Sigmoid colon (tissue), 7 donors: ENCODE data around the gene RSF1. TPM values are rescaled to one million over a fixed set of nuclear protein-coding genes. Genes with fewer than 3 reads are reported as not detected.

Experiments used
- DNase-seq: peaks from one replicate; pipeline ENCODE4 v3.0.0-alpha.2; 2019
- H3K27ac ChIP-seq, 4 donors: fragments of 200-600 bp; sonication (generic); one replicate each; pipeline ENCODE4 v1.5.1; 2016 to 2019; ENCODE audit warnings: mild to moderate bottlenecking in 1 of 4
- H3K27me3 ChIP-seq, 3 donors: fragments of 200-600 bp; sonication (generic); one replicate each; pipeline ENCODE4 v1.5.1; 2019; ENCODE audit warnings: mild to moderate bottlenecking in 1 of 3
- H3K36me3 ChIP-seq, 4 donors: fragments of 200-600 bp; sonication (generic); one replicate each; pipeline ENCODE4 v1.5.1; 2016 to 2019
- H3K4me1 ChIP-seq, 4 donors: fragments of 200-600 bp; sonication (generic); one replicate each; pipeline ENCODE4 v1.5.1; 2017 to 2019
- H3K4me3 ChIP-seq, 4 donors: fragments of 200-600 bp; sonication (generic); one replicate each; pipeline ENCODE4 v1.5.1; 2017 to 2019; ENCODE audit warnings: mild to moderate bottlenecking in 2 of 4, moderate library complexity in 1 of 4
- H3K9me3 ChIP-seq, 4 donors: fragments of 200-600 bp in 3 of 4; sonication (generic) in 3 of 4; one replicate each; pipeline versions ENCODE4 v1.5.1 to v1.6.1; 2013 to 2019
- CTCF ChIP-seq, 4 experiments: fragments of 450-650 bp in 3 of 4; fragments of 200-600 bp in 1 of 4; IDR thresholded peaks; one replicate each; pipeline ENCODE4 v1.5.1; 2016 to 2019; ENCODE audit warnings: antibody characterized with exemption in 4 of 4, mild to moderate bottlenecking in 3 of 4, moderate library complexity in 2 of 4
- EP300 ChIP-seq, 4 donors: sonication (generic); formaldehyde crosslinking; IDR thresholded peaks; one replicate each; pipeline ENCODE4 v1.6.1; 2017; ENCODE audit warnings: antibody characterized with exemption in 4 of 4
- POLR2A ChIP-seq, 2 donors: fragments of 450-650 bp; IDR thresholded peaks; one replicate each; pipeline ENCODE4 v1.6.1; 2016; ENCODE audit warnings: antibody characterized with exemption in 2 of 2, mild to moderate bottlenecking in 2 of 2, moderate library complexity in 2 of 2
- POLR2AphosphoS5 ChIP-seq, 4 donors: sonication (generic); formaldehyde crosslinking; IDR thresholded peaks; one replicate each; pipeline ENCODE4 v1.6.1; 2017; ENCODE audit warnings: antibody characterized with exemption in 4 of 4
- WGBS, 2 donors: extraction: QIAGEN DNeasy Blood & Tissue Kit; methylation state at CpG; one replicate each; pipeline ENCODE4 v1.1.7; 2013; 5-methylcytosine and 5-hydroxymethylcytosine counted together
- intact Hi-C: fragments of 100-400 bp; cut with DNase I; formaldehyde crosslinking; loops from one replicate; pipeline ENCODE4 v1.15.1; 2023
- polyA plus RNA-seq, 3 donors: library from polyadenylated mRNA; stranded (reverse); fragments of 200-250 nt; gene quantifications; one replicate each; pipeline ENCODE4 v1.2.3, GENCODE V29; 2013
- total RNA-seq, 4 donors: library from RNA; depleted of rRNA; stranded (reverse); fragments of >200 nt; gene quantifications; one replicate each; pipeline ENCODE4 v1.1.0, GENCODE V29; 2016
- donor health status: healthy with polysubstance abuse.
- donor health status: Bipolar disorder and iron deficiency.
- donor health status: healthy.

The RSF1 gene, protein sequence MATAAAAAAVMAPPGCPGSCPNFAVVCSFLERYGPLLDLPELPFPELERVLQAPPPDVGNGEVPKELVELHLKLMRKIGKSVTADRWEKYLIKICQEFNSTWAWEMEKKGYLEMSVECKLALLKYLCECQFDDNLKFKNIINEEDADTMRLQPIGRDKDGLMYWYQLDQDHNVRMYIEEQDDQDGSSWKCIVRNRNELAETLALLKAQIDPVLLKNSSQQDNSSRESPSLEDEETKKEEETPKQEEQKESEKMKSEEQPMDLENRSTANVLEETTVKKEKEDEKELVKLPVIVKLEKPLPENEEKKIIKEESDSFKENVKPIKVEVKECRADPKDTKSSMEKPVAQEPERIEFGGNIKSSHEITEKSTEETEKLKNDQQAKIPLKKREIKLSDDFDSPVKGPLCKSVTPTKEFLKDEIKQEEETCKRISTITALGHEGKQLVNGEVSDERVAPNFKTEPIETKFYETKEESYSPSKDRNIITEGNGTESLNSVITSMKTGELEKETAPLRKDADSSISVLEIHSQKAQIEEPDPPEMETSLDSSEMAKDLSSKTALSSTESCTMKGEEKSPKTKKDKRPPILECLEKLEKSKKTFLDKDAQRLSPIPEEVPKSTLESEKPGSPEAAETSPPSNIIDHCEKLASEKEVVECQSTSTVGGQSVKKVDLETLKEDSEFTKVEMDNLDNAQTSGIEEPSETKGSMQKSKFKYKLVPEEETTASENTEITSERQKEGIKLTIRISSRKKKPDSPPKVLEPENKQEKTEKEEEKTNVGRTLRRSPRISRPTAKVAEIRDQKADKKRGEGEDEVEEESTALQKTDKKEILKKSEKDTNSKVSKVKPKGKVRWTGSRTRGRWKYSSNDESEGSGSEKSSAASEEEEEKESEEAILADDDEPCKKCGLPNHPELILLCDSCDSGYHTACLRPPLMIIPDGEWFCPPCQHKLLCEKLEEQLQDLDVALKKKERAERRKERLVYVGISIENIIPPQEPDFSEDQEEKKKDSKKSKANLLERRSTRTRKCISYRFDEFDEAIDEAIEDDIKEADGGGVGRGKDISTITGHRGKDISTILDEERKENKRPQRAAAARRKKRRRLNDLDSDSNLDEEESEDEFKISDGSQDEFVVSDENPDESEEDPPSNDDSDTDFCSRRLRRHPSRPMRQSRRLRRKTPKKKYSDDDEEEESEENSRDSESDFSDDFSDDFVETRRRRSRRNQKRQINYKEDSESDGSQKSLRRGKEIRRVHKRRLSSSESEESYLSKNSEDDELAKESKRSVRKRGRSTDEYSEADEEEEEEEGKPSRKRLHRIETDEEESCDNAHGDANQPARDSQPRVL (N-terminal part only)
- total RNA-seq (10 to 100 TPM; 61.5 to 90.7 (median 75.6) TPM), polyA plus RNA-seq (10 to 100 TPM in 2 of 3 donors, 1 to 10 TPM in 1; 9.6 to 14.1 (median 10.2) TPM)

- intact Hi-C loops: loop anchor here (2.0 to 10.0 kb wide), 2 partner anchors 94 to 174 kb away; partner anchors contain the start of gene INTS4
- peak within 1 kb of the TSS; percentile 85 to 99 (median 98) for H3K27ac ChIP-seq
- no peak for TF ChIP-seq EP300 (IDR thresholded peaks at IDR 0.05)
- TF ChIP-seq POLR2A (IDR thresholded peaks at IDR 0.05): peak; percentile 75 to 81
- TF ChIP-seq POLR2AphosphoS5 (IDR thresholded peaks at IDR 0.05): peak; percentile 84 to 99 (median 88)
- TF ChIP-seq CTCF (IDR thresholded peaks at IDR 0.05): peak; percentile 28 to 62 (median 52)
- H3K4me3 ChIP-seq: peak within 1 kb of the TSS; percentile 64 to 100 (median 98)
- H3K9me3 ChIP-seq: no peaks in the 10 kb centered on the region
- DNase-seq: peak; percentile 99
- 0% methylated on average over 64 of the region's 64 CpGs for WGBS, 2 donors
- H3K27me3 ChIP-seq: no peaks in the 10 kb centered on the region
- no peaks in the 10 kb centered on the region for H3K36me3 ChIP-seq
- H3K4me1 ChIP-seq: peaks cover 0 to 68% (median 51%) of the 10 kb centered on the region in 4 donors
Observed at GRCh38 chr11:77820565-77821348, at the start of gene RSF1, which contains the start of gene AAMDC. TSS of gene RSF1 (minus strand) at chr11:77820722. CDS start at chr11:77820714, 8 bp downstream. TSS of gene AAMDC (plus strand) at chr11:77821144. CDS start at chr11:77842497, 21,353 bp downstream.

DNA sequence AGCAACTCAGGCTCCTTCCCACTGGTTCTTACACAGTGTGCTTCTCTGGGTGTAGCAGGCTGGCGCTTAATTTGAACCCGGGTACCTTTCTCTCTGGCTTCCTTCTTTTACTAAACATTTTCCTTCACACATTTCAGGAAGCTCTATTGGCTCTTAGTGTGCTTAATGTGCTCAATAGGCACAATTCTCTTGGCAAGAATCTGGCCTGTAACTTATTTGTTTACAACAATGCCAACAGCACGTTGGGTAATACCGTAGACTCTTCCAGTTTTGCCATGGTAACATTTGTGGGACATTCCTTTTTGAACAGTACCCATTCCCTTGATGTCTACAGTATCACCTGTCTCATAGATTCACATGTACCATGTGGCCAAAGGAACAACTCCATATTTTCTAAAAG lies 48.2 kb upstream of the RSF1 start:
- peaks cover 0 to 17% (median 0%) of the 10 kb centered on the region in 4 donors for H3K4me1 ChIP-seq
- intact Hi-C loops: no loop called here
- H3K27ac ChIP-seq: no peak overlapping the region
- no peak overlapping the region for H3K4me3 ChIP-seq
- 97% methylated on average over 4 of the region's 4 CpGs for WGBS, 2 donors
- DNase-seq: no peak
- H3K36me3 ChIP-seq: peaks cover 8 to 43% (median 10%) of the 10 kb centered on the region in 4 donors
- no peaks in the 10 kb centered on the region for H3K27me3 ChIP-seq
- no peak for TF ChIP-seq POLR2A (IDR thresholded peaks at IDR 0.05)
- TF ChIP-seq POLR2AphosphoS5 (IDR thresholded peaks at IDR 0.05): no peak
- TF ChIP-seq CTCF (IDR thresholded peaks at IDR 0.05): no peak
- no peak for TF ChIP-seq EP300 (IDR thresholded peaks at IDR 0.05)
- H3K9me3 ChIP-seq: no peaks in the 10 kb centered on the region

- no peak for DNase-seq
- Histone ChIP-seq H3K4me3 (no peak overlapping the region), H3K27ac (peak overlapping the region in 1 of 4 donors; percentile 2), H3K36me3 (peaks cover 0 to 40% (median 7%) of the 10 kb centered on the region in 4 donors), H3K4me1 (peaks cover 0 to 8% (median 0%) of the 10 kb centered on the region in 4 donors), H3K27me3 (no peaks in the 10 kb centered on the region), H3K9me3 (no peaks in the 10 kb centered on the region)
- WGBS, 2 donors: 92 to 98% methylated on average over 1 of the region's 1 CpG
- TF ChIP-seq POLR2A (IDR thresholded peaks at IDR 0.05): no peak
- no peak for TF ChIP-seq POLR2AphosphoS5 (IDR thresholded peaks at IDR 0.05)
- no peak for TF ChIP-seq EP300 (IDR thresholded peaks at IDR 0.05)
- no peak for TF ChIP-seq CTCF (IDR thresholded peaks at IDR 0.05)
- intact Hi-C loops: no loop called here
Observed at GRCh38 chr11:77866336-77866735, 45.8 kb upstream of the RSF1 start.
